ENCODE measurements around the gene VAV3.

VAV3 gene

DNA sequence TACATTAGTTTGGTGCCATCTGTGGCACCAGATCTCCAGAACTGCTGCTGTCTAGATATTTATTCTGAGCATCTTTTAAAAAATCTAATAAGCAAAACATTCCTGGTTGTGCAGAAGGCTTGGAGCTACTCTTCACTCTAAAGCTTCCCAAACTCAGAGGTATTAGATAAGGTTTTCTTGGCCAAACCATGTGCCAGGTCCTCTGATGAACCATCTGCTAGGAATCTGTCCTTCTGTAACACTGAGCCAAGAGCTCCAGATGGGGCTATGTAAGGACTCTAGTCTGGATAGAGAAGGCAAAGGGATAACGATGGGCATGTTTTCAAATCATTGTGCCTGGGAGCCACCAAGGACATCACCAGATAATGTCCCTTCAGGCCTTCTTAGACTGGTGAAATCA is 413.5 kb downstream of the VAV3 start:
- no peak for DNase-seq

DNA sequence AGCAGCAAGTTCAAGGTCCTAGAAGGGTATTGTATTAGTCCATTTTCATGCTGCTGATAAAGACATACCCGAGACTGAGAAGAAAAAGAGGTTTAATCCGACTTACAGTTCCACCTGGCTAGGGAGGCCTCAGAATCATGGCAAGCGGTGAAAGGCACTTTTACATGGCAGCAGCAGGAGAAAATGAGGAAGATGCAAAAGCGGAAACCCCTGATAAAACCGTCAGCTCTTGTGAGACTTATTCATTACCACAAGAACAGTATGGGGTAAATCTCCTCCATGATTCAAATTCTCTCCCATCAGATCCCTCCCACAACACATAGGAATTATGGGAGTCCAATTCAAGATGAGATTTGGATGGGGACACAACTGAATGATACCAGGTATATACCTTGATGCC is 414.6 kb downstream of the VAV3 start:
- no peak for DNase-seq

DNA sequence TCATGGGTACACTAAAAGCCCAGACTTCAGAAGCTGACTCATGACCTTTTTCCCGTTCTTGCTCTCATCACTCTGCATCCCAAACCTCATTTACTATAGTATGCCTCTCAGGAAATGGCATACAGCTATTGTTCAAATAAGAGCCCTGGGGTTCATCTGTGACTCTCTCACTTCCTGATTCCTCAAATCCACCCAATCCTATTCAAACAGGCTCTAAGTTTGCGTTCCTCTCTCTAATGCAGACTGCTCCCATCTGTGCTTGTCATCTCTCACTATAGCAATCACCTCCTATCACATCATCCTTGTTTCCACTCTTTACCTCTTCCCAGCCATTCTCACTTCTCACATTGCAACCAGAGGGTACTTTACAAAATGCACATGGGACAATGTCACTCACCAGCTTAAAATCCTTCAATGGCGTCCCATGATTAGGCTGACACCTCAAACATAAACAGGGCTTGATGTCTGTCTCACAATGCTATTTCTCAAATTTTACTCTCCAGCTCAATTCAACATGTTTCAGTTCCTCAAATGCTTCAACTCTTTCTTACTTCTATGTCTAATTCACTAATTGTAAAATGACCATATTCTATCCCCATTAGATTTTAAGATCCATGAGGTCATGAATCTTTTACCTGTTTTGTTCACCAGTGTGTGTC is 415.7 kb downstream of the VAV3 start:
- DNase-seq, result no peak

DNA sequence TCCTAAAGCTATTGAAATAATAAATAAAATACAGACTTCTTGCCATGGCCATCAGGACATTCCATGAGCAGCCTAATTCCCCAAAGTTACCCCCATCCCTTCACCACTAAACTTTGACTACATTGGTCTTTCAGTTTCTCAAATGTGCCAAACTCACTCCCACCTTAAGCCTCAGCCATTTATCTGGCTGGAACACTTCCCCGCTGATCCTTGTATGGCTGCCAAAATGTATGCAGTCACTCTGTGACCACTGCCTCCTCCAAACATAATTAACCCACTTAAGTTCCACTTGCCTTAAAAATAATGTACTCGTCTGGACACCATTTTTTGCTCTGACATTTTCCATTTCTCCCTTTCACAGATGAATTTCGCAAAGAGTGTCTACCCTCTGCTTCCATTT is 416.7 kb downstream of the VAV3 start:
- DNase-seq, result no peak

DNA sequence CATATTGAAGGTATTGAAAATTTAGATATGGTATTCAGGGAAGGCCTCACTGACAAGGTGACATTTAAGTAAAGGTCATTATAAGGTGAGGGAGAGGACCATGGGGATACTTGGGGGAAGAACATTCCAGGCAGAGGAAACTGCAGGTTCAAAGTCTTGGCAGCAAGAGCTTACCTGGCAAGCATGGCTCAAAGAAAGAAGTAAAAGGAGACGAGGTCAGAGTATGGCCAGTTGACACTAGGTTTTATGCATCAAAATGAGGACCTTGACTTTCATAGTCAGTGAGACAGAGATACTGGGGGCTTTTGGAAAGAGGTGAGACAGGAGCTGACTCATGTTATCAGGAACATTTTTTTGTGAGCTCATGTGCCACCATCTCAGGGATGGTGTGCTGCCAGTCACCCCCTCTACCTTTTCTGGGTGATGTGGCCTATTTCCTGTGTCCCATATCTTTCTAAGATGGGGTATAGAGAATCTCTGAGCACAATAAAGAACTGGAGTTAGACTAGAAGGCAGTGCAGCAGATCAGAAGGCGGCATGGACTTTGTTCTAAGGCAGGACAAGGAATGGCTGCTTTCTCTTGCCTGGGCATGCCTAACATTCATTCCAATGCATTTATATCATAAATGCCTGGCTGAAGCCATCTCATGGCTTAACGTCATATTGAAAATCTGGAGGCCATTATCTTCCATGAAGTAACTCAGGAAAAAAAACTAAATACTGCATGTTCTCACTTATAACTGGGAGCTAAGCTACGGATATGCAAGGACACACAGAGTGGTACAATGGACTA is 417.4 kb downstream of the VAV3 start:
- DNase-seq, result no peak

DNA sequence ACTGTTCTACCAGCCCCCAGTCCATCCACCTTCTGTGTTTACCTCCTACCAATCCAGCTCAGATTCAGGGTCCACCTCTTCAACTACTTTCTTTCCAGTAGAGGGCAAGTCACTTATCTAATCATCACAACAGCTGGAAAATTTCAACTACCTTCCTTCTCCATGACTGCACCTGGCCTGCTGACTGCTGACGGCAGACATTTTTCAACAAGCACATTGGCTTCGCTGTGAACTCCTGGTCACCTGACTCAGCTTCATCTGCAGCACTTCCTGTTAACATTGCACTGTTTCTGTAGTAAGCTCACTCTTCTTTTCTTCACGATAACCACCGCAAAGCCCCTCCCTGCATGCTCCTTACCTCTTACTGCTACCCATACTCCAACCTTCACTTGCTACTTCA is 418.4 kb downstream of the VAV3 start:
- no peak for DNase-seq

DNA sequence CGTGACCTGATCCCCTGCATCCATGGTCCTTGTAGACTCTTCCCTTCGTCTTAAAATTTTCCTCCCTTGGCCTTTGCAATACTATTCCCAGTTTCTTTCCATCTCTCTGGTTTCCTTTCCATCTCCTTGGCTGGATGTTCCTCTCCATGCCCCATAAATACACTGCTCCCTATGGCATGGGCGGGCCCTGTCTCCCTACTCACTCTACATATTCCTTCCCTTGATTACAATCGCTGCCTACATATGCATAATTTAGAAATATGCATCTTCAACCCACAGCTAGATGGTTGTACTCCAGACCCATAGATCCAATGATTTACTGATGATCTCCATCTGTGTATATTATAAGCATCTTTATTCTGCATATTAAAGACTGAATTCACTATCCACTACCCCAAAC is 419.1 kb downstream of the VAV3 start:
- DNase-seq, result no peak

DNA sequence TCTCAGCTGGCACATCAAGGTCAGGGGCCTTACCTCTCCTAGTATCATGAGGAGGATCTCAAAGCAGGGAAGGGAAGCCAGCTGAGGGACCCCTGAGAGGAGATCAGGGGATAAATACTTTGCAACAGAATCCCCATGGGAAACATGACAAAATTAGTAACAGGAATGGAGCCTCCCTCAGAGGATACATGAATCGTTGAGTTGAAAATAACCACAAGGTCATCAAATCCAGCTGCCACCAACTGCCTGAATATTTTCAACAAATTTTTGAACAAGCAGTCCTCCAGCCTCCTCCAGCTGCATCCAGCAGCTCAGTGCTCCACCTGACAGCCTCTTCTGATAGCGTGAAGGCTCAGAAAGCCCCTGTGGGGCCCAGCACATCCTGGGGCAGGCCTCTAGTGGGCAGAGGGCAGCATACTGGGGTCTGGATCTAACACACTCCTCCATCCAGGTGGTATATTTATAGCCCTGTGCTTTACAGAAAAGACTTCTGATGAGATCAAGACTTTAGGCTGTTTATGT is 419.9 kb downstream of the VAV3 start:
- DNase-seq, result no peak

DNA sequence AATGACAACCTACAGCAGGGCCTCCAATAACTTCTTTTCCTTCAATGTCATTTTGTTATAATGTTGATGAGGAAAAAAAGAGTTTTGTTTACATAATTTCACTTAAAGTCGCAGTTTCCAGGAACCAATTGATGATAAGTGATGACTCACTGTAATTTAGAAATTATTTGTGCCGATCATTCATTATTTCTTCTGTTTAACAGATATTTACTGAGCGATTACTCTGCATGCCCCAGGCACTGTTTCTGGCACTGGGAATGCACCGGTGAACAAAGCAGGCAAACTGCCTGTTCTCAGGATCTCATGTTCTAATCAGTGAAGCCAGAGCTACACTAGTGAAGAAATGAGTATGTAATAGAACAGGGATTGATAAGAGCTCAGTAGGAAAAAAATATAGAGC is 420.7 kb downstream of the VAV3 start:
- DNase-seq, result no peak

DNA sequence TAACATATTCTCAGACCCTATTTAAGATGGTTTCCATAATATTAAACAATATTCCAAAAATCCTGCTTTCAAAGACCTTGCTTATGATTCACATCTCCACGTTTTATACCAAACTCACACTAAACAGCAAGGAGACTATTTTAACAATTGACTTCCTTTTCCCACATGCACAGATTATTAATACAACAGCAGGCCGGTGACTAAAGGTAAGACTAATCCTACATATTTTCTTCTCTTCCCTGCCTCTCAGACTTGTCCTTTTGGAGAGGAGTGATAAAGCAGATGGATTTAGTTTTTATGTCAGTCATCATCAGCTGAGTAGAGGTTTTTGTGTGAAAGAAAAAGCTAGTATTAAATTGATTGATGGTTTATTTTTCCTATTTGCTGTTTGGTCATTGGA is 423.6 kb downstream of the VAV3 start:
- DNase-seq, result no peak

DNA sequence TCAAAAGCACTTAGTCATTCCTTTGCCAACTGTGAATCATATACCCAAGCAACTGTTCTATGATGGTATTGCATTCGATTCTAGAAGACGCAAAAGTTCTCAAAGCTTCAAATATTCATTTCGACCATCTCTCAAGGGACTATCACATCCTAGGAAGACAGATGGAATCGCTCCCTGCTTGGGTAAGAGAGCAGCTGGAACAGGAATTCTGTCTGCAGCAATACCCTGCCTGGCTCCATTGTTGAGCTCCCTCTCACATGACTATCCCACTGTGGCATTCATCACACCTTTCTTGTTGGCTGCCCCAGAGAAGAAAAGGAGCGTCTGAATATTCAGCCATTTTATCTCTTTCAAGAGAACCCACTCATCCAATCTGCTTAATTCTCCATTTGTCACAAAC is 426.5 kb downstream of the VAV3 start:
- no peak for DNase-seq

DNA sequence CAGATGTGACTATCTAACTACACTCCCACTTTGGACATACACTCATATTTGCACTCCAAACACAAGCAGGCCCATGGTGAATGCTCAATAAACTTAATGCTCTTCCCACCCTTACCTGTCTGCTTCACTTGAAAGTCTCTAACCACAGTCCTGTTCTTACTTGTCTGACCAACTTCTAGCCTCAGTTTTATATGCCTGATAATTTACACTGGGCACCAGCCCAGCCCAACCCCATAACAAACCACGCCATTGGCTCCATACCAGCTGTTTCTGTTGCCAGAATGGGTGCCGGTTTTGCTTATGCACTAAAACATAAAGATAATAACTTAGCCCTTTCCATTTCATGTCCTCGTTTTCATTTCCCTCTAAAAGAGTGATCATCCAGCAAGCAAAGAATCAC is 428.7 kb downstream of the VAV3 start:
- DNase-seq, result no peak

DNA sequence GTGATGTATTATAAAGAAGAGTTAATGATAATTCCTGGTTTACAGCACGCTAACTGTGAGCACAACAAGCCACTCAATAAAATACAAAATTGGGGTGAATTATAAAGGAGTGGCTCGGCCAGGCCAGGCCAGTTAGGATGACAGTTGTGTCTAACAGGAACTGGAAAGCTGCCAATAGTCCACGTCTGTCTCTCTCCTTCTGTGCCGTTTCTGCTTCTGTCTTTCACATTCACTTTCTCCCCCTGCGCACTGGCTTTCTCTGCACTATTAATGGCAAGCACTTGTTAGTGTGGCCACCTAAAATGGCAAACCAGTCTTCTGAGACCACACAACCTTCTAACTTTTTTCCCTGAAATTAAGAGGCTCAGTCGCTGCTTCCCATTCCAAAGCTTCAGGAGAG is 429.9 kb downstream of the VAV3 start:
- no peak for DNase-seq

DNA sequence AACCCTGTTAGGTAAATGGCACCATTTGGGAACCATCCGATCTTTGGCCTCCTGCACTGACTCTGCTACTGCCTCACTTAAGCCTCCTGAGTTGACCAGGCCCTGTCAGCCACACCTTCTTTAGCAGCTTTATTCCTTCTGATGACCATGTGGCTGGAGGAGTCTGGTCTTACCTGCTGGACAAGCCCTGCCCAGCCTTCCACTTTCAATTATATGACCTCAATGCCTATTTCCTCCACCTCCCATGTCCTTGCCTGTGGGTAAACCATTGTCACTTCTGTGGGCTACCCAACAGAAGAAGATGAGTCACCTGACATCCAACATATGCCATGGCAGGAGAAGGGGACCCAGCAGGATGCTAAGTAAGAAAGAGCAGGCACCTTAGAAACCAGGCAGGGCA is 430.3 kb downstream of the VAV3 start:
- no peak for DNase-seq

DNA sequence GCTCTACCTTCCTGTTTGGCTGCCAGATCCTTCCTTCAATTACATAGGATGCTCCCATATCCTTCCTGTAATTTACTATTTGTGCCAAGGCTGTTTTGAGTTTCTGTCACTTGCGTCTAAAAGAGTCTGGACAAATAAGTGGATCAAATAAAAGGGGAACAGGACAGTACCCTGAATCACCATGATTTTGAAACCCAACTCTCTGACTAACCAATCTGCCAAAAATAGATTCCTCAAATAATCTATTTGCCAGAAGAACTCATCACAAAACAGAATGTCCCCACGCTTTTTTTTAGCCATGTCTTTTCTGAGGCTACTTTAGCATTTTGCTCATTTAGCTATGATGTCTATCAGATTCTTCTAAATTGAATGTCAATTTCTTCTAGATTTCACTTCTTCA is 431.5 kb downstream of the VAV3 start:
- DNase-seq, result no peak

DNA sequence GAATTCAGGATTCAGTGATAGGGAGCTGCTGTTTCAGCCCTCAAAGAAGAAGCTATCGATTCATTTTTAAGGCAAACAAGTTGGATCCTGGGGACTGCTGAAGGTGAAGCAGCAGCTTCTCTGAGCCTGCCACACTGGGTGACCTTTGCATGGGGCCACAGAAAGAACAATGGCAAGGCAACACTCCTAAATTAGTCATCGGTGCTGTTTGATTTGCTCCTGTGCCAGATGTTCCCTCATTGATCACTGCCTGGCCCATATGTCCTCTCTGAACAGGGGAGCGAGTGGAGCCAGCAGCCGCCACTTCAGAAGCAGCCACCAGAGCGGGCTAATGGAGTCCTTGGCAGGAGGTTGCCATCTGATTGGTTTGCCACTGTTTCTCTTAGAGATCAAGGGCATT is 432.7 kb downstream of the VAV3 start:
- no peak for DNase-seq

DNA sequence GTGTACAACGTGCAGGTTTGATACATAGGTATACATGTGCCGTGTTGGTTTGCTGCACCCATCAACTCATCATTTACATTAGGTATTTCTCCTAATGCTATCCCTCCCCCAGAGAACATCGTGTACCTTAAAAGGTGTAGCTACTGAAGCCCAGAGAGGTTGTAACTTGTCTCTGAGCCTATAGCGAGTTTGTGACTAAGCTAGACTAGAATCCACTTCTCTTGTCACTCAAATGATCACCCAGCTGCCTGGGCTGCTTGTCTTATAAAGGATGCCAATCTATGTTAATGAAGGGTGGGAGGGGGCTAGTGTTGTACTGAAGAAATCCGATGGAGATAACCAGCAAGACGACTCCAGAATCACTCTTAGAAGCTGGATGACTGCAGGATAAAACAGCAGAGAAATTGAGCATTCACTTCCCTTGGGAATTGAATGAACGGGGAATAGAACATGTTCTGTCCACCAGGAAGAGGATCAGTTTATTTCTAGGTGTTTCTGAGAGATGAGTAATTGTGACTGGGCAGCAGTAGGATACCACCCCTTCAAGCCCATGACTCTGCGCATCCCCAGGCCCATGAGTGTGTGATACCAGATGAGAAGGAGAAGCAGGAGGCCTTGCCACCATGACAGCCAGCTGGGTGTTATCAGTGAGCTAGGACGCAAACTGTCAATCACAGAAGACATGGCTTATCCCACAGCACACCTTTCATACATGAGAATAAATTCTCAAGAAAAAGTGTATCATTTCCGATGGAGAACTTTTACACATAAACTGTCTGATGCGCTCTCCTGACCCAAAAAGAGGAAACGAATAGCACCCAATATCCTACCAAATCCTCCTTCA is 433.7 kb downstream of the VAV3 start:
- no peak for DNase-seq

DNA sequence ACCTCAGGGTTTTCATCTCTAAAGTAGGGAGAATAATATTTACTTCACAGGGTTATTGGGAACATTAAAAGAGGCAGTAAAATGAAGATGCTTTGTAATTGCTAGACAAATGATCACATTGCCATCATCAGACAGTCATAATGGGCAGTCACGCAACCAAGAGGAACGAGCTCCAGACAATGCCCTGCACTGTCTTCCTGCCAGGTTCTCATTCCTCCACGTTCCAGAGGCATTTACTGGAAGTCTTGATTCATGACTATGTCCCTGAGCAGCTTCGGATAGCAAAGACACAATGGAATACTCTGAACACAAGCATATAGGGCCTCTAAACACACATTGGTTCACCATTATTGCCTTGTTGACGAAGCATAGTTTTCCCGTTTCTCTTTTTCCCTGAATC is 434.4 kb downstream of the VAV3 start:
- DNase-seq, result no peak

DNA sequence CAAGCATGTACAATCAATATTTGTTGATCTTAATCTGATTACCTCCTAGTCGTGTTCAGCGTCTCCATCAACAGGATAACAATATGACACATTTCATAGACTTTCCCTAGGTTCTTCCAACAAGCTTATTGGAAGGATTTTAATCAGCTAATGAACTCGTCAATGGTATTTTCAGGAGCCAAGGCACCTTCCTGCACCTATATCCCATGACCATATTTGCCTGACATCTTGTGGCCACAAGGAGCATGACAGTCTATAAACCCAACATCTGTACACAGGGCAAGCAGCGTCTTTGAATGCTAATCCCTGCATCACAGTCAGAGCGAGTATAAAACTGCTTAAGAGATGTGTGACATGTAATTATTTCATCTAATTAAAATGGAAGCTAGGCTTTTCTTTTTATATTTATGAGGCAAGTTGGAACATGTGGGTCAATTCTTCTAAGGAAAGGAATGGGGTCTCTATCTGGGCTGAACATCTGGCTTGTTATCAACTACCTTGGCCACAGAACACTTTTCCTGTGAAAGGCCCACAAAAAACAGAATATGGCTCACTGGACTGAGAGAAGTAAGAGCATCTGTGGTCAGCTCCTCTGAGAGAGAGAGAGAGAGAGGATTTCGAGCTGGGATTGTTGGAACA is 435.4 kb downstream of the VAV3 start:
- DNase-seq, result peak; percentile 23

DNA sequence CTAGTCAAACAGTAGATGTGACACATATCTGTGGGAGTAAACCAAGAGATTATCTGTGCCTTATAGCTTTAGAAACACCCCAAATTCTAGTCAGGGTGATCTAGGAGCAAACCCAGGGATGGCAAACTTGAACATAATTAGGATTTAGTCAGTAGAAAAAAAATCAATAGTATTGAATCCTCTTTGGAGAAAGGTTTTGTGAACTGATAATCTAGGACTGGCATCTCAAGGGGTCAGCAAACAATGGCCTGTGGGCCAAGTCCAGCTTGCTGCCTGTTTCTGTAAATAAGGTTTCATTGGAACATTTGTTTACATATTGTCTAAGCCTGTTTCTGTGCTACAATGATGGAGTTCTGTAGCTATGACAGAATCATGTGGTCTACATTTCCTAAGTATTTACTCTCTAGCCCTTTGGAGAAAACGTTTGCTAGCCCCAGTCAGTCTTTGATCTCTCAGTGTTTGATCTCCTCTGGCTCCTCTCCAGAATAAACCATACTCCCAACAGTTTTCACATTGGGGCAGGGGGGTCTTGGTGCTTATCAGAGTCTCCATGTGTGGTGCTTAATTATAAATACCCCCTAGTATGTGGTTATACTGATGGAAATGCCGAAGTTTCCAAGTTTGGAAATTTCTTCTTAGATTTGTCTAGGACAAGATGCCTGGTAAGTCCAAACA is 438.3 kb downstream of the VAV3 start:
- no peak for DNase-seq

DNA sequence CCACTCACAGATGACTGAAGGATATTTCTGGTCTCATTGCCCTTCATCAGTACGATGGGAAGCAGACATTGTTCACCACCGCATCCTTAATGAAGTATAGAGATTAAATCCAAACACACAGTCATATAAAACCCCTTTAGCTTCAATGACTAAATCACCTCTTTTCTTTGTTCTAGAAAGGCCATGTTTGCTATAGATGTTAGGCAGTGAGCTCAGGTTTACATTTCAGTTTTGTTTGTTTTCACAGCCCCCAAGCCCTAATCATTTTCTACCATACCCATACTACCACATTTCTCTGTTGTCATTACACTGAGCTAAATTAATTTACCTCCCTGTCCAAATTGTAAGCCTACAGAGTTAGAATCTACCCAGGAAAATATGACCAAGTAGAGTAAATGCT is 439.0 kb downstream of the VAV3 start:
- DNase-seq, result no peak

DNA sequence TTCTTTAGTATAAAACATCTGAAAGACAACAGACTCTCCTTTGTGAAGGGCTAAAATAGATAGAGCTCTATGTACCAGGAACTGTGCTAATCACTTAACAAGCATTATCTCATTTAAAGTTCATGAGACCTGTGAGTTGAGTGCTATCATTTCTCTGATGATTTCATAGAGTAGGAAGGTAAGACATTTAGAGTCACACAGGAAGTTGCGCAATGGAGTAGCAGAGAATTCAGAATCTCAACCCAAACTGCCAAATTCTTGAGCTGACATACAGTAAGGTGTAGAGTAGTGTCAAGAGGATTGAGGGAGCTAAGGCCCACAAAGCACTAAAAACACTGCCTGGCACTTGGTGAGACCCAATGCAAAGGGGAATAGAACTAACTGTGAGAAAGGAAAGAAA is 439.8 kb downstream of the VAV3 start:
- peak; percentile 6 for DNase-seq

DNA sequence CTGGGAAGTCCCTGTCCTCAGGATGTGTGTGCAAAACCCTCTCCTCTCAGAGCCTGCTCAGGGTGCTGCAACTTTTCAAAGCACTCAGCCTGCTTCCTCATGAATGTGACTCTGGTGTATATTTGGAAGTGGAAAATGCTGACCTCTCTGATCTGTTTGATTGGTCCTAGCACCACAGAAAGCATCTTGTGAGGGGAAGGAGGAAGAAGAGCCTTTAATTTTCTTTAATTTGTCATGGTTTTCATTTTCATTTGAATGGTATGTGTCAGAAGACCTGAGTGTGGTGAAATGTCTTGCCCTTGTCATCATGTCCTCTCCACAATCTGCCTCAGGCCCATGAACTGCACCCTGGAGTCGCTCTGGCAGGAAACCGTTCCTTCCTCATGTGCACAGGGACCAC is 440.7 kb downstream of the VAV3 start:
- DNase-seq, result no peak

Measured in EL (cell line).